Uterus (tissue), 2 donors: Measurements from ENCODE around the gene GJA1.

Experiments
- CTCF ChIP-seq, 4 experiments: fragments of 200-600 bp in 2 of 4; fragments of 450-650 bp in 2 of 4; sonication (generic) in 2 of 4; IDR thresholded peaks; one replicate each; pipeline ENCODE4 v1.5.1; 2016 to 2019; ENCODE audit warnings: antibody characterized with exemption in 4 of 4, mild to moderate bottlenecking in 2 of 4, moderate library complexity in 1 of 4
- POLR2A ChIP-seq, 2 donors: fragments of 450-650 bp; IDR thresholded peaks; one replicate each; pipeline ENCODE4 v1.6.1; 2016; ENCODE audit warnings: antibody characterized with exemption in 2 of 2, mild to moderate bottlenecking in 1 of 2, moderate library complexity in 1 of 2

- TF ChIP-seq CTCF (IDR thresholded peaks at IDR 0.05) (no peak), POLR2A (IDR thresholded peaks at IDR 0.05) (no peak)
Measured at GRCh38 chr6:121479486-121480098, 44.1 kb downstream of the GJA1 start.
